ENCODE results near the gene SCNN1A. TPM values are rescaled to one million over a fixed set of nuclear protein-coding genes. Genes with fewer than 3 reads are reported as not detected.

SCNN1A gene
- total RNA-seq, 1 donor from 2014 or later, result 7.1 TPM

DNA sequence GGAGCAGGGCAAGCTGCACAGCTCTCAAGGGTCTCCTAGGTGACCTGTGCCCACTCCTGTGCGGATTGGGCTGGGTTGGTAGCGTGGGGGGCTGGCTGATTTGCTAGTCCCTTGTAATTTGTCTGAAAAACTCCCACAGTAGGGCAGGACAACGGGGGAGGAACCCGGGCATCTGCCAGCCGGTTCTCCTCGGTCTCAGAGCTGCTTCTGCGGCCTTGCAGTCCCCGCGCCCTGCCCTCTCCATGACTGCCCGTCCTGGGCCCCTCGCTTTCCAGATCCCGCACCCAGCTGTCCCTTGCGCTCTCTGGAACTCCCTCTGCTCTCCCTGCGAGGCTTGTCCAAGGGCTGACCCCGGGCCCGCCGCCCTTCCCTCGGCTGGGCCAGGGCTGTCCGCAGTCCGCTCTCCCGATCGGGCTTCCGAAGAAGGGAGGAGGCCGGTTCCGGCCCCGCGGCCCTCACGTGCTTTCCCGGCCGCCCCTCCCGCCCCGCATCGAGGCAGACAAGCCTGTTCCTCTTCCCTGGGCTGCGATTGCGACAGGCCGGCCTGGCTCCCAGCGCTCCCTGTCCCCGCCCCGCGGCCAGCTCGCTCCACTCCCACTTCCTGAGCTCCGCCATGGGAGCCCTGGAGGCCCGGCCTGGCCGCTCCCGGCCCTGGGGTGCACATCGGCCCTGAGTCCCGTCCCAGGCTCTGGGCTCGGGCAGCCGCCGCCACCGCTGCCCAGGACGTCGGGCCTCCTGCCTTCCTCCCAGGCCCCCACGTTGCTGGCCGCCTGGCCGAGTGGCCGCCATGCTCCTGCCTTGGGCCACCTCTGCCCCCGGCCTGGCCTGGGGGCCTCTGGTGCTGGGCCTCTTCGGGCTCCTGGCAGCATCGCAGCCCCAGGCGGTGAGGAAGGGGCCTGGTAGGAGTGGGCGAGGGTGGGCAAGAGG, 8.5 kb upstream of the SCNN1A start, which contains the start of gene LTBR:
TSS of gene LTBR (plus strand) at position 591 of the 927 bp plus-strand sequence. CDS start at position 788, 197 bp downstream.
- DNase-seq, result peak; percentile 92

DNA sequence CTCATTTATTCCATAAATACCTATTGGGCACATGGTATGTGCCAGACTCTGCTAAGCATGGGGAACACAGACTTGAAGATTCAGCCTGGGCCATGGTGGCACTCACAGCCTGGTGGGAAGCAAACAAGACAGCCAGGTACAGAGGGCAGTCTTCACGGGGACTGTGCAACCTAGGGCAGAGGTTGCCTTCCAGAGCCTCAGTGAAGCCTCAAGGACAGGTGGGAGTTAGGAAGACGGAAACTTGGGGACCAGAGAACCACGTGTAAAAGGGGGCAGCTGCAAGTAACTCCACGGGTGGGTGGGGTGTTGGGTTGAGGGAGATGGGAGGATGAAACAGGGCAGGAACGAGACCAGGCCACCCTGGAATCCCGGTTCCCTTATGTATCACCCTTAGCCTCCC, 7.6 kb upstream of the SCNN1A start:
- no peak for DNase-seq

- DNase-seq, result no peak
Measured at GRCh38 chr12:6382371-6382770, 7.0 kb upstream of the SCNN1A start.

DNA sequence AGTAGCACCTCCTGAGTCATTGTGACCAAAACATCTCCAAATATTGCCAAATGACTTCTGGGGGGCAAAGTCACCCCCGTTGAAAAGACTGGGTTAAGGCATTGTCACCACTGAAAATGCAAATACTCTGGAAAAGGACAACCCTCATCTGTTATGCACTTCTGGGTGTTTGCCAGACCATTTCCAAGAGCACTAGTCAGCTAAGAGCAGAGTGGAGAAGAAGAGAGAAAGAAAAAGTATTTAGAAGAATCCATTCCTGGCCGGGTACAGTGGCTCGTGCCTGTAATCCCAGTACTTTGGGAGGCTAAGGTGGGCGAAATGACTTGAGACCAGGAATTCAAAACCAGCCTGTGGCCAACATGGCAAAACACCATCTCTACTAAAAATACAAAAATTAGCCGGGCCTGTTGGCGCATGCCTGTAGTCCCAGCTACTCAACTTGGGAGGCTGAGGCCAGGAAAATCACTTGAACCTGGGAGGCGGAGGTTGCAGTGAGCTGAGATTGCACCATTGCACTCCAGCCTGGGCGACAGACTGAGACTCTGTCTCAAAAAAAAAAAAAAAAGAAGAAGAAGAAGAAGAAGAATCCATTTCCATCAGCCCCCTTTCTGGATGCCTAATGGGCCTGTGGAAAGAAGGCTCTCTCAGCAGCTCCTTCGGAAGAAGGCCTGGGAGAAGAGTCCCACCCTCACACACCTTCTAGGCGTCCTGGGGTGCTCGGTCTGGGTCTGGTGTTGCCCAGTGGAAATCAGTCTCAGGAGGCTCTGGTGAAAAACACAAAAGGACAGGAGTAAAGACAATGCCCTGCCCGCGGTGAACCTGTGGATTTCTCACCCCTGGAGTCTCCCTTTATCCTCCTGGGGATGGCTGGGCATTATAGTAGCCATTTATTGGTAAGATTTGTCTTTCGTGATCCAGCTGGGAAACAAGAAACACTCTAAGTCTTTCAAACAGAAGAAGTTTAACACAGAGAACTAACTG, 5.1 kb upstream of the SCNN1A start:
- no peak for DNase-seq

DNA sequence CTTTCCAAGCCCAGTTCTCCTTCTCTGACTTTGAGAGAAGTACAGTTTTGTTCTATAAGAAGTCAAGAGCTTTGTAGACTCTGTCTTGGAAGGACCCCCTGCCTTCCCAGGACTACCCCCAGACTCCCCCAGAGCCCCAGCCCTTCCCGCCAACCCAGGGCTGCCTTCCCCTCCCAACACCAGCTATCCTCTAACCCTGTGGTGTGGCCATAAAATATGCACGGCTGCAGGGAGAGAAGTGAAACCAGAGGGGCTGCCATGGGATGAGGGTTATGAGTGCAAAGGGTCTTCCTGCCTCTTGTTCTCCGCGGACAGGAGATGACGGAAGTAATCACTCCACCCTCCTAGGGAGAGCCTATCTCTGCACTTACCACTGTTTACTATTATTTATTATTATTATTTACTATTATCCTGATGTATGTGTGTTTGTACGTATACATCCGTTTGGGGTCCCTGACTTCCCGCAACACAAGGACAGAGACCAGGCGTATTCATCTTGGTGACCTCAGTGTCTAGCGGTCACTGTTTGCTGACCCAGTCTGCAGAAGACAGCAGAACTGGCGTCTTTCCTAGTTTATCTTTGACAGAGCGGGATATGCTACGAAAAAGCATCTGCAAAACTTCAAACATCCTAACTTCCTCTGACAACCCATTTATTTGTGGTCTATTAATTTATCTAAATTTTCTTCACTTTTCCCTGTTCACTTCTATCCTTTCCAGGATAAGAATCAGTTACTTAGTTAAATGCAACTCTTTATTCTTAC, 3.5 kb upstream of the SCNN1A start:
- no peak for DNase-seq

DNA sequence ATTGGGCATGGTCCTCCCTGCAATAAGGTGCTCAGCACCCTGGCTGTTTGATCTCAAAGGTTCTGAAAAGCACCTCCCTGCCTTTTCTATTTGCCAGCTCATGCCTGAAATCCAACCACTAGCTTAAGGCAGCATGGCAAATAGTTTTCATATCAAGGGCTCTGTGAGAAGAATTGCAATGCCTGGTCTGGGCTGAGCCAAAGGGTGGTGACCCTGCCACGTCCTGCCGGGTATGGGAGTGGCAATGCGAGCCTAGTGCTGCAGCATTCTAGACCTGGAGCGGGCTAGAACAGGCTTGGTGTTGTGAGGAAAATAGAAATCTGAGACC, 2.3 kb upstream of the SCNN1A start:
- no peak for DNase-seq

- DNase-seq, result no peak
Measured at GRCh38 chr12:6376870-6377666, 1.7 kb upstream of the SCNN1A start.

GRCh38 chr12:6376079-6376869, 911 bp upstream of the SCNN1A start:
- DNase-seq, result peak; percentile 69

GRCh38 chr12:6374786-6375160, 590 bp downstream of the SCNN1A start:
- no peak for DNase-seq

- DNase-seq, result no peak
Measured at GRCh38 chr12:6374028-6374785, 1.2 kb downstream of the SCNN1A start.

- no peak for DNase-seq
Measured at GRCh38 chr12:6373022-6373787, 2.2 kb downstream of the SCNN1A start.

GRCh38 chr12:6372403-6373003, 2.9 kb downstream of the SCNN1A start:
- DNase-seq, result peak; percentile 39

DNA sequence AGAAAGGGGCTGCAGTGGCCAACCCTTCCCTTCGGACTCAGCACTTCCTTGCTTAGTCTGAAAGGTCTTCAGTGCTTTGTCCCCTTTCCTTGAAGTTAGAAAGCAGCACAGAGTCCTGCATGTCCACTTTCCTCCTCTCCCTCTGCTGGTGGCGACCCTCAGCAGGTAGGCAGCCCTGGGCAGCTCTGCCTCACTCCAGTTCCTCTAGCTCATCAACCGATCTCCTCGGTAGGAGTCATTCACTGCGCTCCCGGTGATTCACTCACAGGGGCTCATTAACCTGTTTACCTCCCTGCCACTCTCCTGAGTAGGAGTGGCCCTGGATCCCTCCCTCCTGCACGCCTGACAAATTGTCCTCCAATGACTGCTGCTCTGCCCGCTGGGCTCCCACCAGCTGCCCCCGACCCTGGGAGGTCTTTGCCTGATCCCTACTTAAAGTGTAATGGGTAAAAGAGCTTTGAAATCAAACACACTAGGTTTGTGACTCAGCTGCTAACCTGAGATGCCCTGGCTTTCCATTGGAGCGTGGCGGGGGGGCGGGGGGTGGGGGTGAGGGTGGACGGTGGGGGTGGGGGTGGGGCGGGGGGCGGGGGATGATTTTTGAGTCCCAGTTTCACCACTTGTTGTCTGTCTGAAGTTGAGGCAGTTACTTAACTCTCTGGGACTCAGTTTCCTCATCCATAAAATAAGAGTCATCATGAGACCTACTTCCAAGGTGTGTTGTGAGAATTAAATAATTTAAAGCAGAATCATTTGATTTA, 4.2 kb downstream of the SCNN1A start:
- DNase-seq, result peak; percentile 45

DNA sequence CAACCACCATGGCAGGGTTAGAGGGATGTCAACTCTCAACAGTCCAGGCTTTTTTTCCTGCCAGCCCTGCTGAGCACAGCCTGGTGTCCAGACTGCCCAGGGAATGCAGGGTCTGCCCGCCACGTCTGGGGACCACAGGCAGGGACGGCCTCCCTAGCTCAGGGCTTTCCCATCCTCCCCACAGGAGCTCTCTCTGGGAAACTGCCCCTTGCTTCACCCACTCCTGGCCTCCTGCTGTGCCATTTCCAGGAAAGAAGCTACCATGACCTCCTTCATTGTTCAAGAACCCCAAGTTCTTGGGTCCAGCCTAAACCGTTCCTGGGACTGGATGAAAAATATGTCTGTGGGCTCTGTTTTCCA, 4.8 kb downstream of the SCNN1A start:
- DNase-seq, result no peak

- DNase-seq, result no peak
Measured at GRCh38 chr12:6369916-6370575, 5.3 kb downstream of the SCNN1A start.

DNA sequence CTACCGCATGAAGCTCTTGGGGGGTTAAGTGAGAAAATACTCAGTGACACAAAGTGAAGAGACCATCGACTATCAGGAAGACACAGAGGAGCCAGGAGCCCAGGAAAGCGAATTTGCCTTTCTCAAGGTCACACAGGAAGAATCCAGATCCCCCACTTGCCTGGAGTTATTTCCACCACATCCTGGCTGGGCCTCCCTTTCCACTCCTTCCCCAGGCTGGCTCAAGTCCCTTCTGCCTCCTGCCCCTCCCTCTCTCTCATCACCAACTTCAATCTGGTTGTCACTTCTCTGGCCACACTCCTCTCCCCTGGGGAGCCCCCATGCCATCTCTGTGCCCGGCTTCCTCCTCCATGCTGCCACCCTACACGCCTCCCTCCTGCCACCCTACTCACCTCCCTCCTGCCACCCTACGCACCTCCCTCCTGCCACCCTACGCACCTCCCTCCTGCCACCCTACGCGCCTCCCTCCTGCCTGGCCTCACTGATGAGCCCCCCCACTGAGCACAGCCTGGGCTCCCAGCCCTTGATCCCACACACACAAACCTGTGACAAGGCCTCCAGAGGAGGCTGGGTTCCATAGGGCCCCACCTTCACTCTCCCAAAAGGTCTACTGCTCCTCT, 6.3 kb downstream of the SCNN1A start:
- DNase-seq, result no peak
